Measurements from ENCODE around the gene DCT. TPM values are rescaled to one million over a fixed set of nuclear protein-coding genes. Genes with fewer than 3 reads are reported as not detected.

The DCT gene
- total and polyA plus RNA-seq, 2 experiments from 2014 or later = not detected

DNA sequence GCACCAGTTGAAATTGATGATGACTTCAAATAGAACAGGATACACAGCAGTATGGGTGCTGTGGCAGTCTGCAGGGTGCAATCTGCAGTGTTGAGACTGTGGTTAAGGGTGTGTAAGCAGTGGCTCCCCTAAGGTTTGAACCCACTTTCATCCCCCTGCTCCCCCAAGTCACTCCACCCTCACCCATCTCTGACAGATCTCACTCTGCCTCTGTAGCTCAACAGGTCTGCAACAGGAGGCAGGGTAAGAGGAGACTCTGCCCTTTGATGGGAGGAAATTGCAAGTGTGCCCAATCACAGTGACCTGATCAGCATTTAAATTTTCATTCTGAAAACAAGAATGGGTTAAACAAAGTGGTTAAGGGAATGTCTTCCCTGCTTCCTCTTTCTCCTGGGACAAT lies 92.4 kb downstream of the DCT start:
- Histone ChIP-seq H3K9me3 (ENCODE audit: low read depth) (no peaks in the 10 kb centered on the region), H3K9ac (no peak overlapping the region), H4K20me1 (ENCODE audit: insufficient read depth) (no peaks in the 10 kb centered on the region), H2AFZ (no peak overlapping the region), H3K9me2 (ENCODE audit: insufficient read depth) (no peaks in the 10 kb centered on the region), H3K79me2 (ENCODE audit: insufficient read depth) (no peaks in the 10 kb centered on the region), H3K4me1 (ENCODE audit: insufficient read depth) (peaks cover 7% of the 10 kb centered on the region; the same call in 1 of the 2 replicates), H3K4me3 (no peak overlapping the region), H3K27ac (no peak overlapping the region), H3K27me3 (replicated peaks; ENCODE audit: insufficient read depth) (no peaks in the 10 kb centered on the region), H3K4me2 (ENCODE audit: unreplicated experiment) (no peak overlapping the region), H3F3A (ENCODE audit: insufficient read depth) (no peaks in the 10 kb centered on the region), H3K36me3 (ENCODE audit: low read depth) (no peaks in the 10 kb centered on the region)
- in situ Hi-C loops (cut with MboI) = no loop called here
- DNase-seq = no peak
- no peak for TF ChIP-seq EZH2phosphoT487 (IDR thresholded peaks at IDR 0.05; ENCODE audit: insufficient read depth, low read depth)

Other genes with a start within 250 kb of the DCT start
- 12.9 and 18.3 TPM in 2 replicates for gene TGDS, start 116.5 kb upstream of the DCT start, total RNA-seq (2014; rRNA removed; shearing (Covaris generic))
- 12.9 and 14.2 TPM in 2 replicates for gene TGDS, start 116.5 kb upstream of the DCT start, polyA plus RNA-seq (2016; fragmentation: Nextera tagmentation; extraction: Ambion mirVana)
- gene GPR180, start 122.2 kb upstream of the DCT start, total RNA-seq (2014; rRNA removed; shearing (Covaris generic)) = 7.7 and 8.1 TPM in 2 replicates
- gene GPR180, start 122.2 kb upstream of the DCT start, polyA plus RNA-seq (2016; fragmentation: Nextera tagmentation; extraction: Ambion mirVana) = 5.8 and 6.3 TPM in 2 replicates
- not detected in 2 replicates for gene SOX21, start 232.9 kb upstream of the DCT start, total RNA-seq (2014; rRNA removed; shearing (Covaris generic))
- gene SOX21, start 232.9 kb upstream of the DCT start, polyA plus RNA-seq (2016; fragmentation: Nextera tagmentation; extraction: Ambion mirVana) = not detected in 2 replicates

Measured in GM23248 (cell line).